Measurements from ENCODE around the gene MALRD1.

MALRD1 gene

GRCh38 chr10:19385846-19386450 lies 337.3 kb downstream of the MALRD1 start:
- DNase-seq: no peak

- DNase-seq: no peak
Measured at GRCh38 chr10:19408924-19409323, 360.3 kb downstream of the MALRD1 start.

- no peak for DNase-seq
Measured at GRCh38 chr10:19411119-19411518, 362.5 kb downstream of the MALRD1 start.

- no peak for DNase-seq
Measured at GRCh38 chr10:19412531-19412930, 363.9 kb downstream of the MALRD1 start.

- DNase-seq: no peak
Measured at GRCh38 chr10:19416164-19416563, 367.6 kb downstream of the MALRD1 start.

- DNase-seq: no peak
Measured at GRCh38 chr10:19417740-19418139, 369.1 kb downstream of the MALRD1 start.

GRCh38 chr10:19421674-19422073 lies 373.1 kb downstream of the MALRD1 start:
- no peak for DNase-seq

GRCh38 chr10:19426034-19426433 lies 377.4 kb downstream of the MALRD1 start:
- DNase-seq: no peak

- DNase-seq: no peak
Measured at GRCh38 chr10:19431622-19432351, 383.2 kb downstream of the MALRD1 start.

GRCh38 chr10:19449860-19450259 lies 401.3 kb downstream of the MALRD1 start:
- no peak for DNase-seq

GRCh38 chr10:19451356-19451755 lies 402.8 kb downstream of the MALRD1 start:
- no peak for DNase-seq

- no peak for DNase-seq
Measured at GRCh38 chr10:19451937-19452336, 403.3 kb downstream of the MALRD1 start.

- no peak for DNase-seq
Measured at GRCh38 chr10:19453967-19454366, 405.4 kb downstream of the MALRD1 start.

GRCh38 chr10:19461588-19461987 lies 413.0 kb downstream of the MALRD1 start:
- DNase-seq: no peak

GRCh38 chr10:19466709-19467108 lies 418.1 kb downstream of the MALRD1 start:
- no peak for DNase-seq

- no peak for DNase-seq
Measured at GRCh38 chr10:19468413-19468812, 419.8 kb downstream of the MALRD1 start.

- DNase-seq: no peak
Measured at GRCh38 chr10:19469521-19469920, 420.9 kb downstream of the MALRD1 start.

- DNase-seq: no peak
Measured at GRCh38 chr10:19479854-19480253, 431.3 kb downstream of the MALRD1 start.

GRCh38 chr10:19480353-19480752 lies 431.8 kb downstream of the MALRD1 start:
- no peak for DNase-seq

- DNase-seq: no peak
Measured at GRCh38 chr10:19483421-19483820, 434.8 kb downstream of the MALRD1 start.

- no peak for DNase-seq
Measured at GRCh38 chr10:19488592-19489280, 440.1 kb downstream of the MALRD1 start.

- DNase-seq: no peak
Measured at GRCh38 chr10:19491166-19491565, 442.6 kb downstream of the MALRD1 start.

GRCh38 chr10:19493917-19494316 lies 445.3 kb downstream of the MALRD1 start:
- DNase-seq: no peak

- DNase-seq: no peak
Measured at GRCh38 chr10:19497026-19497425, 448.4 kb downstream of the MALRD1 start.

Measured in NCI-H1436 (cell line).